G401.6 (cell line): ENCODE results near the gene ENPP3.
"Not testable (repeated sequence)": the region's sequence is repeated elsewhere in the genome, so short reads cannot be mapped to it uniquely, and the experiment has no call there.

Experiments
- FAIRE-seq: peaks from 2 replicates; lab custom pipeline; 2012; peaks lifted over from hg19 to GRCh38; lab: Jason Lieb, UNC

Gene ENPP3

GRCh38 chr6:131687022-131687421, 49.9 kb downstream of the ENPP3 start:
- FAIRE-seq, result no peak

- no peak for FAIRE-seq
Observed at GRCh38 chr6:131688286-131688685, 51.2 kb downstream of the ENPP3 start.

- FAIRE-seq, result no peak
Observed at GRCh38 chr6:131692031-131692430, 54.9 kb downstream of the ENPP3 start.

- peak; percentile 100 for FAIRE-seq
Observed at GRCh38 chr6:131692589-131692988, 55.5 kb downstream of the ENPP3 start.

- FAIRE-seq, result no peak
Observed at GRCh38 chr6:131693384-131693783, 56.3 kb downstream of the ENPP3 start.

- FAIRE-seq, result no peak
Observed at GRCh38 chr6:131694832-131695426, 57.8 kb downstream of the ENPP3 start.

GRCh38 chr6:131696956-131697355, 59.9 kb downstream of the ENPP3 start:
- FAIRE-seq, result no peak

- not testable (repeated sequence) for FAIRE-seq
Observed at GRCh38 chr6:131700851-131701250, 63.7 kb downstream of the ENPP3 start.

- not testable (repeated sequence) for FAIRE-seq
Observed at GRCh38 chr6:131703905-131704304, 66.8 kb downstream of the ENPP3 start.

- not testable (repeated sequence) for FAIRE-seq
Observed at GRCh38 chr6:131710917-131711316, 73.8 kb downstream of the ENPP3 start, which contains the start of gene CTAGE9. CTAGE9 (minus strand) TSS chr6:131711017; CDS start chr6:131711017, 0 bp downstream.

GRCh38 chr6:131715567-131715966, 78.5 kb downstream of the ENPP3 start:
- not testable (repeated sequence) for FAIRE-seq

GRCh38 chr6:131717836-131718542, 80.9 kb downstream of the ENPP3 start:
- no peak for FAIRE-seq

- FAIRE-seq, result no peak
Observed at GRCh38 chr6:131721161-131721560, 84.1 kb downstream of the ENPP3 start.

GRCh38 chr6:131724114-131724513, 87.0 kb downstream of the ENPP3 start:
- no peak for FAIRE-seq

GRCh38 chr6:131727467-131727866, 90.4 kb downstream of the ENPP3 start:
- FAIRE-seq, result no peak

GRCh38 chr6:131727868-131728267, 90.8 kb downstream of the ENPP3 start:
- FAIRE-seq, result no peak

GRCh38 chr6:131728296-131728939, 91.3 kb downstream of the ENPP3 start:
- no peak for FAIRE-seq

GRCh38 chr6:131729550-131729949, 92.4 kb downstream of the ENPP3 start:
- FAIRE-seq, result no peak

- FAIRE-seq, result no peak
Observed at GRCh38 chr6:131730264-131730663, 93.2 kb downstream of the ENPP3 start.

- no peak for FAIRE-seq
Observed at GRCh38 chr6:131731224-131731623, 94.1 kb downstream of the ENPP3 start.

- FAIRE-seq, result no peak
Observed at GRCh38 chr6:131733376-131734016, 96.4 kb downstream of the ENPP3 start.

GRCh38 chr6:131736003-131736596, 99.0 kb downstream of the ENPP3 start:
- no peak for FAIRE-seq

- FAIRE-seq, result no peak
Observed at GRCh38 chr6:131736811-131737210, 99.7 kb downstream of the ENPP3 start.
